ENCODE results near the gene RIMS1.

The RIMS1 gene

DNA sequence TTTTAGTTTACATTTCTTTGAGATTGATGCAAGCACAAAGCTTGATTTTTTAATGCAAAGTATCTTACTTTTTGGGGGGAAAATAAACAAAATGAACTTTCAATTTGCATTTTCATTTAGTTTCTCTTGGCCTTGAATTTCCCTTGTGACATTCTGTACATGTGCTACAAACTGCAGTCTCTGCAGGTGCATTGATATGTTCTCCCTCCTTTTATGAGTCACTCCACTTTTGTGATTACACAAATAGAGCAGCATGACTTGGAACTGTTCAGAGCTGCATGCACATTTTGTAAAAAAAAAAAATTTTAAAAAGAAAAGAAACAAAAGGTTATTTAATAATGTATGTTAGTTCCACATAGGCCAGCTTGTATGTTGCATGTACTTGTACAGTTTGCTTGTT lies 515.5 kb downstream of the RIMS1 start:
- ATAC-seq, result no peak
- TF ChIP-seq, protein P1, sequence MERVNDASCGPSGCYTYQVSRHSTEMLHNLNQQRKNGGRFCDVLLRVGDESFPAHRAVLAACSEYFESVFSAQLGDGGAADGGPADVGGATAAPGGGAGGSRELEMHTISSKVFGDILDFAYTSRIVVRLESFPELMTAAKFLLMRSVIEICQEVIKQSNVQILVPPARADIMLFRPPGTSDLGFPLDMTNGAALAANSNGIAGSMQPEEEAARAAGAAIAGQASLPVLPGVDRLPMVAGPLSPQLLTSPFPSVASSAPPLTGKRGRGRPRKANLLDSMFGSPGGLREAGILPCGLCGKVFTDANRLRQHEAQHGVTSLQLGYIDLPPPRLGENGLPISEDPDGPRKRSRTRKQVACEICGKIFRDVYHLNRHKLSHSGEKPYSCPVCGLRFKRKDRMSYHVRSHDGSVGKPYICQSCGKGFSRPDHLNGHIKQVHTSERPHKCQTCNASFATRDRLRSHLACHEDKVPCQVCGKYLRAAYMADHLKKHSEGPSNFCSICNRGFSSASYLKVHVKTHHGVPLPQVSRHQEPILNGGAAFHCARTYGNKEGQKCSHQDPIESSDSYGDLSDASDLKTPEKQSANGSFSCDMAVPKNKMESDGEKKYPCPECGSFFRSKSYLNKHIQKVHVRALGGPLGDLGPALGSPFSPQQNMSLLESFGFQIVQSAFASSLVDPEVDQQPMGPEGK (CRISPR knock-in tag; IDR thresholded peaks at IDR 0.05; ENCODE audit: borderline replicate concordance), result no peak
- TF ChIP-seq ZFP30 (CRISPR knock-in tag; IDR thresholded peaks at IDR 0.05) (no peak), PPARA (CRISPR knock-in tag; IDR thresholded peaks at IDR 0.05; ENCODE audit: borderline replicate concordance) (no peak), CREB5 (CRISPR knock-in tag; IDR thresholded peaks at IDR 0.05; ENCODE audit: low read depth) (no peak), TSHZ2 (CRISPR knock-in tag; IDR thresholded peaks at IDR 0.05) (no peak), ARNTL (CRISPR knock-in tag; IDR thresholded peaks at IDR 0.05; ENCODE audit: borderline replicate concordance, low read depth) (no peak), TOX (CRISPR knock-in tag; IDR thresholded peaks at IDR 0.05; ENCODE audit: borderline replicate concordance) (no peak), CSRNP3 (CRISPR knock-in tag; IDR thresholded peaks at IDR 0.05) (no peak), TCF4 (CRISPR knock-in tag; IDR thresholded peaks at IDR 0.05; ENCODE audit: borderline replicate concordance) (no peak), RARB (CRISPR knock-in tag; IDR thresholded peaks at IDR 0.05) (no peak), OSR1 (CRISPR knock-in tag; IDR thresholded peaks at IDR 0.05) (no peak), ISL1 (CRISPR knock-in tag; IDR thresholded peaks at IDR 0.05) (no peak), ESRRG (CRISPR knock-in tag; IDR thresholded peaks at IDR 0.05) (no peak), ZNF565 (CRISPR knock-in tag; conservative IDR thresholded peaks at IDR 0.05; ENCODE audit: low read depth) (no peak), SNAI2 (CRISPR knock-in tag; IDR thresholded peaks at IDR 0.05) (no peak), GLIS3 (CRISPR knock-in tag; IDR thresholded peaks at IDR 0.05) (no peak), ZNF70 (CRISPR knock-in tag; IDR thresholded peaks at IDR 0.05) (no peak), ZC3H10 (CRISPR knock-in tag; IDR thresholded peaks at IDR 0.05) (no peak), ZNF8 (CRISPR knock-in tag; IDR thresholded peaks at IDR 0.05) (no peak)
- TF ChIP-seq, protein P2, sequence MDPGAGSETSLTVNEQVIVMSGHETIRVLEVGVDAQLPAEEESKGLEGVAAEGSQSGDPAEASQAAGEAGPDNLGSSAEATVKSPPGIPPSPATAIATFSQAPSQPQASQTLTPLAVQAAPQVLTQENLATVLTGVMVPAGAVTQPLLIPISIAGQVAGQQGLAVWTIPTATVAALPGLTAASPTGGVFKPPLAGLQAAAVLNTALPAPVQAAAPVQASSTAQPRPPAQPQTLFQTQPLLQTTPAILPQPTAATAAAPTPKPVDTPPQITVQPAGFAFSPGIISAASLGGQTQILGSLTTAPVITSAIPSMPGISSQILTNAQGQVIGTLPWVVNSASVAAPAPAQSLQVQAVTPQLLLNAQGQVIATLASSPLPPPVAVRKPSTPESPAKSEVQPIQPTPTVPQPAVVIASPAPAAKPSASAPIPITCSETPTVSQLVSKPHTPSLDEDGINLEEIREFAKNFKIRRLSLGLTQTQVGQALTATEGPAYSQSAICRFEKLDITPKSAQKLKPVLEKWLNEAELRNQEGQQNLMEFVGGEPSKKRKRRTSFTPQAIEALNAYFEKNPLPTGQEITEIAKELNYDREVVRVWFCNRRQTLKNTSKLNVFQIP (CRISPR knock-in tag; IDR thresholded peaks at IDR 0.05; ENCODE audit: borderline replicate concordance, low read depth), result no peak

GRCh38 chr6:72403413-72403812 lies 517.1 kb downstream of the RIMS1 start:
- ATAC-seq, result no peak
- TF ChIP-seq ZNF70 (CRISPR knock-in tag; IDR thresholded peaks at IDR 0.05) (no peak), CREB5 (CRISPR knock-in tag; IDR thresholded peaks at IDR 0.05; ENCODE audit: low read depth) (no peak), SNAI2 (CRISPR knock-in tag; IDR thresholded peaks at IDR 0.05) (no peak), OSR1 (CRISPR knock-in tag; IDR thresholded peaks at IDR 0.05) (no peak), ZNF565 (CRISPR knock-in tag; conservative IDR thresholded peaks at IDR 0.05; ENCODE audit: low read depth) (no peak), TSHZ2 (CRISPR knock-in tag; IDR thresholded peaks at IDR 0.05) (no peak), ZFP3 (CRISPR knock-in tag; IDR thresholded peaks at IDR 0.05) (no peak), BACH2 (CRISPR knock-in tag; IDR thresholded peaks at IDR 0.05; ENCODE audit: borderline replicate concordance) (no peak), RARB (CRISPR knock-in tag; IDR thresholded peaks at IDR 0.05) (no peak), PPARA (CRISPR knock-in tag; IDR thresholded peaks at IDR 0.05; ENCODE audit: borderline replicate concordance) (no peak), TOX (CRISPR knock-in tag; IDR thresholded peaks at IDR 0.05; ENCODE audit: borderline replicate concordance) (no peak), CSRNP3 (CRISPR knock-in tag; IDR thresholded peaks at IDR 0.05) (no peak)
- TF ChIP-seq, protein P1 (CRISPR knock-in tag; IDR thresholded peaks at IDR 0.05; ENCODE audit: borderline replicate concordance), result no peak
